ENCODE measurements around the gene PROCR.

PROCR gene

DNA sequence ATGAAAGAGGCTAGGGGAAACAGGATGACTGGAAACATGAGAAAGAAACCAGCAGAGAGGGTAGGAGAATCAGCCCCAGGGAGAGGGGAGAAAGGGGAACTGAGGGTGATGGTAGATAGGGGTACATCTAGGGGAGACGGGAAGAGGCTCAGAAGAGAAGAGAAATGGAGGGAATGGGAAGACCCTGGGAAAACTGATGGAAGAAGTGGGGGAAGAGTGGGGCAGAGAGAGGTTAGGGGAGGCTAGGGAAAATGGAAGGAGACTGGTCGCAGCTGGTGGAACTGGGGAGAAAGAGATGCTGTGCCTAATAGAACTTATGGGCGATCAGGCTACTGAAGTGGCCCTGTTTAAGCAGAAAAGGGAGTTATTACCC, 548 bp downstream of the PROCR start:
- Histone ChIP-seq H3K79me2 (ENCODE audit: control insufficient read depth, low read length) (no peaks in the 10 kb centered on the region), H4K20me1 (ENCODE audit: control insufficient read depth, insufficient read depth, low read depth, low read length) (no peaks in the 10 kb centered on the region), H3K27me3 (ENCODE audit: control insufficient read depth, low read length) (peaks cover 11% of the 10 kb centered on the region), H3K9me2 (replicated peaks; ENCODE audit: control insufficient read depth, low read length) (no peaks in the 10 kb centered on the region), H3K4me3 (ENCODE audit: low read length) (0 out of 2 replicates have a peak overlapping the region, but pooled peaks have one; percentile 45), H3K36me3 (ENCODE audit: control insufficient read depth, low read length) (no peaks in the 10 kb centered on the region), H3K4me2 (ENCODE audit: low read length) (peak overlapping the region; percentile 66; the same call in 1 of the 2 replicates), H3K9me3 (ENCODE audit: control insufficient read depth, insufficient read depth, low read length) (no peaks in the 10 kb centered on the region), H3K4me1 (ENCODE audit: control insufficient read depth, low read length) (peaks cover 11% of the 10 kb centered on the region), H3K27ac (ENCODE audit: low read depth, low read length) (no peak overlapping the region), H3F3A (ENCODE audit: control insufficient read depth, insufficient read depth) (no peaks in the 10 kb centered on the region)
- TF ChIP-seq, protein P1, sequence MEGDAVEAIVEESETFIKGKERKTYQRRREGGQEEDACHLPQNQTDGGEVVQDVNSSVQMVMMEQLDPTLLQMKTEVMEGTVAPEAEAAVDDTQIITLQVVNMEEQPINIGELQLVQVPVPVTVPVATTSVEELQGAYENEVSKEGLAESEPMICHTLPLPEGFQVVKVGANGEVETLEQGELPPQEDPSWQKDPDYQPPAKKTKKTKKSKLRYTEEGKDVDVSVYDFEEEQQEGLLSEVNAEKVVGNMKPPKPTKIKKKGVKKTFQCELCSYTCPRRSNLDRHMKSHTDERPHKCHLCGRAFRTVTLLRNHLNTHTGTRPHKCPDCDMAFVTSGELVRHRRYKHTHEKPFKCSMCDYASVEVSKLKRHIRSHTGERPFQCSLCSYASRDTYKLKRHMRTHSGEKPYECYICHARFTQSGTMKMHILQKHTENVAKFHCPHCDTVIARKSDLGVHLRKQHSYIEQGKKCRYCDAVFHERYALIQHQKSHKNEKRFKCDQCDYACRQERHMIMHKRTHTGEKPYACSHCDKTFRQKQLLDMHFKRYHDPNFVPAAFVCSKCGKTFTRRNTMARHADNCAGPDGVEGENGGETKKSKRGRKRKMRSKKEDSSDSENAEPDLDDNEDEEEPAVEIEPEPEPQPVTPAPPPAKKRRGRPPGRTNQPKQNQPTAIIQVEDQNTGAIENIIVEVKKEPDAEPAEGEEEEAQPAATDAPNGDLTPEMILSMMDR (IDR thresholded peaks at IDR 0.05; ENCODE audit: low read depth, low read length, poor library complexity, severe bottlenecking): no peak
- no peak for TF ChIP-seq EZH2phosphoT487 (IDR thresholded peaks at IDR 0.05; ENCODE audit: borderline replicate concordance, low read length)

DNA sequence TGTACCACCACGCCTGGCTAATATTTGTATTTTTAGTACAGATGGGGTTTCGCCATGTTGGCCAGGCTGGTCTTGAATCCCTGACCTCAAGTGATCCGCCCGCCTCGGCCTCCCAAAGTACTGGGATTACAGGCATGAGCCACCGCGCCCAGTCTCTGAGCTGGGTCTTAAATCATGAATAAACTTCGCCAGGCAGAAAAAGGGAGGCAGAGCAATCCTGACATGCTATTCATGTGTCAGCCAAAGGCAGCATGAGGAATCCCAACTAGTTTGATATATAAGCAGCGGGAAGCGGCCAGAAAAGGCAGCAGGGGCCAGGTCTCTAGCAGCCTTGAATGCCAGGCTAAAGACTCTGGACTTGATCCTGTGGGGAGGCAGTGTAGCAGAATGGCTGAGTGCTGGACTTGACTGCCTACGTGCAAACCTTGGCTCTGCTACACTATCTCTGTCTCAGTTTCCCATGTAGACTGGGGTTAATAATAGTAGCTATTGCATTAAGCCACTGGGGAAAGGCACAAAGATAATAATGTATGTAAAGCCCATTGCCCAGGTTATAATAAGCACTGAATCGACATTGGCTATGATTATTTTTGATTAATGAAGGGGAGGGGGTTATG, 1.8 kb downstream of the PROCR start:
- Histone ChIP-seq H3F3A (ENCODE audit: control insufficient read depth, insufficient read depth) (no peaks in the 10 kb centered on the region), H3K4me2 (ENCODE audit: low read length) (no peak overlapping the region), H3K9me3 (ENCODE audit: control insufficient read depth, insufficient read depth, low read length) (no peaks in the 10 kb centered on the region), H3K4me3 (ENCODE audit: low read length) (no peak overlapping the region), H3K27ac (ENCODE audit: low read depth, low read length) (no peak overlapping the region), H3K27me3 (ENCODE audit: control insufficient read depth, low read length) (peaks cover 8% of the 10 kb centered on the region), H4K20me1 (ENCODE audit: control insufficient read depth, insufficient read depth, low read depth, low read length) (no peaks in the 10 kb centered on the region), H3K4me1 (ENCODE audit: control insufficient read depth, low read length) (peaks cover 11% of the 10 kb centered on the region), H3K9me2 (replicated peaks; ENCODE audit: control insufficient read depth, low read length) (no peaks in the 10 kb centered on the region), H3K79me2 (ENCODE audit: control insufficient read depth, low read length) (no peaks in the 10 kb centered on the region), H3K36me3 (ENCODE audit: control insufficient read depth, low read length) (no peaks in the 10 kb centered on the region)
- TF ChIP-seq, protein P1 (IDR thresholded peaks at IDR 0.05; ENCODE audit: low read depth, low read length, poor library complexity, severe bottlenecking): no peak
- no peak for TF ChIP-seq EZH2phosphoT487 (IDR thresholded peaks at IDR 0.05; ENCODE audit: borderline replicate concordance, low read length)

- Histone ChIP-seq H4K20me1 (ENCODE audit: control insufficient read depth, insufficient read depth, low read depth, low read length) (no peaks in the 10 kb centered on the region), H3K9me2 (replicated peaks; ENCODE audit: control insufficient read depth, low read length) (no peaks in the 10 kb centered on the region), H3K4me3 (ENCODE audit: low read length) (no peak overlapping the region), H3K36me3 (ENCODE audit: control insufficient read depth, low read length) (no peaks in the 10 kb centered on the region), H3F3A (ENCODE audit: control insufficient read depth, insufficient read depth) (no peaks in the 10 kb centered on the region), H3K4me1 (ENCODE audit: control insufficient read depth, low read length) (peaks cover 11% of the 10 kb centered on the region), H3K27me3 (ENCODE audit: control insufficient read depth, low read length) (peaks cover 7% of the 10 kb centered on the region), H3K4me2 (ENCODE audit: low read length) (no peak overlapping the region), H3K9me3 (ENCODE audit: control insufficient read depth, insufficient read depth, low read length) (no peaks in the 10 kb centered on the region), H3K27ac (ENCODE audit: low read depth, low read length) (no peak overlapping the region), H3K79me2 (ENCODE audit: control insufficient read depth, low read length) (no peaks in the 10 kb centered on the region)
- TF ChIP-seq, protein P1 (IDR thresholded peaks at IDR 0.05; ENCODE audit: low read depth, low read length, poor library complexity, severe bottlenecking): no peak
- no peak for TF ChIP-seq EZH2phosphoT487 (IDR thresholded peaks at IDR 0.05; ENCODE audit: borderline replicate concordance, low read length)
Measured at GRCh38 chr20:35174458-35175216, 2.8 kb downstream of the PROCR start.
